ENCODE data around the gene GAS6. TPM values are rescaled to one million over a fixed set of nuclear protein-coding genes. Genes with fewer than 3 reads are reported as not detected.

GAS6 gene
- total and polyA plus RNA-seq, 9 of the 15 experiments (the other 6 are each of a cell fraction or from before 2014, with no cell fraction given), result 0.14 to 9.7 (median 4.7) TPM; not detected in 1

DNA sequence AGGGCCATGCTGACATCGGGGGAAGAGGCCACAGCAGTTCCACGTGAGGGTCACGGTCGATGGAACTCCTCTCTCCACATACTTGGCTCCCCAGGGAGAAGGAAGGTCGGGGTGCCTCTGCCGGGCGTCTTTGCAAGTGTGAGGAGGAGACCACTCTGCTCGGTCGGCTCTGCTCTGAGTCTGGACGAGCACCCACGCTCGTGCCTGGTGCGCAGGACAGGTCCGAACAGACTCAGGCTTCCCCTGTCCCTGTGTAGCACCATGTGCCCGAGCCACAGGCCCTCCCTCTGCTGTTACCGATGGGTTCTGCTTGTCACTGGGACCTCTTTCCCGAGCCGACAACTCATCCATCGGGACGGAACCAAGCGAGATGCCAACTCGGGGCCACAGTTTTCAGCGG is 69.8 kb downstream of the GAS6 start:
- H3K4me1 ChIP-seq (replicated peaks in 1 of 2; ENCODE audit: control insufficient read depth in 2 of 2, insufficient read depth in 2 of 2, low read length in 2 of 2), result peaks cover 0 to 9% of the 10 kb centered on the region in 2 experiments; a peak in 1 of 5 replicates
- H3K36me3 ChIP-seq (ENCODE audit: control insufficient read depth, insufficient read depth, low read length), result no peaks in the 10 kb centered on the region
- POLR2A ChIA-PET, result no interaction called here
- CTCF ChIA-PET (ENCODE audit: low intra/inter-chr PET ratio), result no interaction called here
- no peaks in the 10 kb centered on the region; the same call in 1 of the 2 replicates for H4K20me1 ChIP-seq (replicated peaks; ENCODE audit: control insufficient read depth, insufficient read depth, low read length)
- no peak overlapping the region for H3K27ac ChIP-seq (ENCODE audit: extremely low read depth, low read depth, low read length)
- H3K9me3 ChIP-seq (replicated peaks; ENCODE audit: control insufficient read depth, insufficient read depth, low read depth, low read length), result no peaks in the 10 kb centered on the region
- DNase-seq (ENCODE audit: extremely low read depth in 1 of 4, low spot score in 3 of 4), result no peak
- H3K9me1 ChIP-seq (ENCODE audit: control insufficient read depth, insufficient read depth, low read length), result no peaks in the 10 kb centered on the region
- no peak for ATAC-seq
- no TSS peak for BruUV-seq (replicated peaks)
- peaks cover 22 to 79% of the 10 kb centered on the region in 2 experiments for H3K27me3 ChIP-seq (ENCODE audit: control insufficient read depth in 2 of 2, insufficient read depth in 2 of 2, low read length in 2 of 2)
- H3K4me2 ChIP-seq (ENCODE audit: insufficient read depth, low read length), result no peak overlapping the region
- no peak overlapping the region for H3K9ac ChIP-seq (ENCODE audit: insufficient read depth in 1 of 2, low read depth in 2 of 2, low read length in 2 of 2)
- 3% methylated on average over 7 of the region's 23 CpGs for WGBS (ENCODE audit: insufficient coverage, low coverage, missing lambda C conversion rate)
- no peak overlapping the region for H2AFZ ChIP-seq (ENCODE audit: low read depth, low read length)
- TF ChIP-seq, protein P1, sequence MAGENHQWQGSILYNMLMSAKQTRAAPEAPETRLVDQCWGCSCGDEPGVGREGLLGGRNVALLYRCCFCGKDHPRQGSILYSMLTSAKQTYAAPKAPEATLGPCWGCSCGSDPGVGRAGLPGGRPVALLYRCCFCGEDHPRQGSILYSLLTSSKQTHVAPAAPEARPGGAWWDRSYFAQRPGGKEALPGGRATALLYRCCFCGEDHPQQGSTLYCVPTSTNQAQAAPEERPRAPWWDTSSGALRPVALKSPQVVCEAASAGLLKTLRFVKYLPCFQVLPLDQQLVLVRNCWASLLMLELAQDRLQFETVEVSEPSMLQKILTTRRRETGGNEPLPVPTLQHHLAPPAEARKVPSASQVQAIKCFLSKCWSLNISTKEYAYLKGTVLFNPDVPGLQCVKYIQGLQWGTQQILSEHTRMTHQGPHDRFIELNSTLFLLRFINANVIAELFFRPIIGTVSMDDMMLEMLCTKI (IDR thresholded peaks at IDR 0.05; ENCODE audit: partially characterized antibody), result no peak
- no peak for TF ChIP-seq FOXJ3 (CRISPR knock-in tag; IDR thresholded peaks at IDR 0.05)
- no peaks in the 10 kb centered on the region for H3K79me2 ChIP-seq (ENCODE audit: control insufficient read depth, insufficient read depth, low read length)
- in situ Hi-C loops (cut with MboI), result no loop called here
- no peak overlapping the region for H3K4me3 ChIP-seq
- intact Hi-C loops (cut with micrococcal nuclease), result no loop called here
- FAIRE-seq, result no peak

DNA sequence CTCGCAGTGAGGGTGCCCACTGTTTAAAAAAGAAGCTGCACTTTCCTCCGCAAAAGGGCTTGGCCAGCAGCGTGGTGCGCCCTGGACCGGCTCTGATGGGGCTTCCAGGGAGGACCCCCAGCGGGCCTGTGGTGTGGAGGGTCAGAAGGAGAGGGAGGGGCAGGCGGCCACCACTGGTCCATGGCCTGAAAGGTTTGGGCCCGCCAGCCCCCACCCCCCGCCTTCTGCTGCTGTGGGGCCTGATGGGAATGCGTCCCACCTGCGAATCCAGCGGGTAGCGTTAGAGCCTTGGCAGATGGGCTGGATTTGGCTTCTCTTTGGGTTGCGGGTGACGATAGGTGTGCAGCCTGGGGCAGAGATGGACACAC is 70.2 kb downstream of the GAS6 start:
- ATAC-seq (no peak), FAIRE-seq (no peak), DNase-seq (ENCODE audit: extremely low read depth in 1 of 4, low spot score in 3 of 4) (no peak)
- no peak overlapping the region for H2AFZ ChIP-seq (ENCODE audit: low read depth, low read length)
- BruUV-seq (replicated peaks), result no TSS peak
- 0% methylated on average over 5 of the region's 15 CpGs for whole genome bisulfite sequencing (ENCODE audit: insufficient coverage, low coverage, missing lambda C conversion rate)
- no peak overlapping the region for H3K4me3 ChIP-seq
- no peak overlapping the region for H3K9ac ChIP-seq (ENCODE audit: insufficient read depth in 1 of 2, low read depth in 2 of 2, low read length in 2 of 2)
- no peaks in the 10 kb centered on the region for H3K79me2 ChIP-seq (ENCODE audit: control insufficient read depth, insufficient read depth, low read length)
- CTCF ChIA-PET (ENCODE audit: low intra/inter-chr PET ratio), result no interaction called here
- in situ Hi-C loops (cut with MboI) (no loop called here), intact Hi-C loops (cut with micrococcal nuclease) (no loop called here)
- H3K9me3 ChIP-seq (replicated peaks; ENCODE audit: control insufficient read depth, insufficient read depth, low read depth, low read length), result no peaks in the 10 kb centered on the region
- H3K36me3 ChIP-seq (ENCODE audit: control insufficient read depth, insufficient read depth, low read length), result no peaks in the 10 kb centered on the region
- no peaks in the 10 kb centered on the region for H3K9me1 ChIP-seq (ENCODE audit: control insufficient read depth, insufficient read depth, low read length)
- no peak overlapping the region for H3K27ac ChIP-seq (ENCODE audit: extremely low read depth, low read depth, low read length)
- no peaks in the 10 kb centered on the region; the same call in 1 of the 2 replicates for H4K20me1 ChIP-seq (replicated peaks; ENCODE audit: control insufficient read depth, insufficient read depth, low read length)
- peaks cover 24 to 83% of the 10 kb centered on the region in 2 experiments for H3K27me3 ChIP-seq (ENCODE audit: control insufficient read depth in 2 of 2, insufficient read depth in 2 of 2, low read length in 2 of 2)
- no peak overlapping the region for H3K4me2 ChIP-seq (ENCODE audit: insufficient read depth, low read length)
- peaks cover 0 to 11% of the 10 kb centered on the region in 2 experiments; a peak in 1 of 5 replicates for H3K4me1 ChIP-seq (replicated peaks in 1 of 2; ENCODE audit: control insufficient read depth in 2 of 2, insufficient read depth in 2 of 2, low read length in 2 of 2)
- POLR2A ChIA-PET, result no interaction called here
- no peak for TF ChIP-seq ZNF165 (CRISPR knock-in tag; IDR thresholded peaks at IDR 0.05; ENCODE audit: borderline replicate concordance)
- TF ChIP-seq MAFK (IDR thresholded peaks at IDR 0.05; ENCODE audit: low read length), result no peak
- TF ChIP-seq, protein P2, sequence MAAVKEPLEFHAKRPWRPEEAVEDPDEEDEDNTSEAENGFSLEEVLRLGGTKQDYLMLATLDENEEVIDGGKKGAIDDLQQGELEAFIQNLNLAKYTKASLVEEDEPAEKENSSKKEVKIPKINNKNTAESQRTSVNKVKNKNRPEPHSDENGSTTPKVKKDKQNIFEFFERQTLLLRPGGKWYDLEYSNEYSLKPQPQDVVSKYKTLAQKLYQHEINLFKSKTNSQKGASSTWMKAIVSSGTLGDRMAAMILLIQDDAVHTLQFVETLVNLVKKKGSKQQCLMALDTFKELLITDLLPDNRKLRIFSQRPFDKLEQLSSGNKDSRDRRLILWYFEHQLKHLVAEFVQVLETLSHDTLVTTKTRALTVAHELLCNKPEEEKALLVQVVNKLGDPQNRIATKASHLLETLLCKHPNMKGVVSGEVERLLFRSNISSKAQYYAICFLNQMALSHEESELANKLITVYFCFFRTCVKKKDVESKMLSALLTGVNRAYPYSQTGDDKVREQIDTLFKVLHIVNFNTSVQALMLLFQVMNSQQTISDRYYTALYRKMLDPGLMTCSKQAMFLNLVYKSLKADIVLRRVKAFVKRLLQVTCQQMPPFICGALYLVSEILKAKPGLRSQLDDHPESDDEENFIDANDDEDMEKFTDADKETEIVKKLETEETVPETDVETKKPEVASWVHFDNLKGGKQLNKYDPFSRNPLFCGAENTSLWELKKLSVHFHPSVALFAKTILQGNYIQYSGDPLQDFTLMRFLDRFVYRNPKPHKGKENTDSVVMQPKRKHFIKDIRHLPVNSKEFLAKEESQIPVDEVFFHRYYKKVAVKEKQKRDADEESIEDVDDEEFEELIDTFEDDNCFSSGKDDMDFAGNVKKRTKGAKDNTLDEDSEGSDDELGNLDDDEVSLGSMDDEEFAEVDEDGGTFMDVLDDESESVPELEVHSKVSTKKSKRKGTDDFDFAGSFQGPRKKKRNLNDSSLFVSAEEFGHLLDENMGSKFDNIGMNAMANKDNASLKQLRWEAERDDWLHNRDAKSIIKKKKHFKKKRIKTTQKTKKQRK (IDR thresholded peaks at IDR 0.05; ENCODE audit: borderline replicate concordance, low read depth, low read length), result no peak
- TF ChIP-seq, protein P3, sequence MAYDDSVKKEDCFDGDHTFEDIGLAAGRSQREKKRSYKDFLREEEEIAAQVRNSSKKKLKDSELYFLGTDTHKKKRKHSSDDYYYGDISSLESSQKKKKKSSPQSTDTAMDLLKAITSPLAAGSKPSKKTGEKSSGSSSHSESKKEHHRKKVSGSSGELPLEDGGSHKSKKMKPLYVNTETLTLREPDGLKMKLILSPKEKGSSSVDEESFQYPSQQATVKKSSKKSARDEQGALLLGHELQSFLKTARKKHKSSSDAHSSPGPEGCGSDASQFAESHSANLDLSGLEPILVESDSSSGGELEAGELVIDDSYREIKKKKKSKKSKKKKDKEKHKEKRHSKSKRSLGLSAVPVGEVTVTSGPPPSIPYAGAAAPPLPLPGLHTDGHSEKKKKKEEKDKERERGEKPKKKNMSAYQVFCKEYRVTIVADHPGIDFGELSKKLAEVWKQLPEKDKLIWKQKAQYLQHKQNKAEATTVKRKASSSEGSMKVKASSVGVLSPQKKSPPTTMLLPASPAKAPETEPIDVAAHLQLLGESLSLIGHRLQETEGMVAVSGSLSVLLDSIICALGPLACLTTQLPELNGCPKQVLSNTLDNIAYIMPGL (CRISPR knock-in tag; IDR thresholded peaks at IDR 0.05), result no peak
- TF ChIP-seq SRSF3 (IDR thresholded peaks at IDR 0.05; ENCODE audit: insufficient read depth, low read length), result no peak
- no peak for TF ChIP-seq SOX6 (IDR thresholded peaks at IDR 0.05)
- no peak for TF ChIP-seq BDP1 (IDR thresholded peaks at IDR 0.05; ENCODE audit: insufficient read depth, insufficient read length)

All from K562 (cell line).